Vagina (tissue), 2 donors: Measurements from ENCODE around the gene SLC44A1. TPM values are rescaled to one million over a fixed set of nuclear protein-coding genes. Genes with fewer than 3 reads are reported as not detected.

Experiments used
- DNase-seq, 2 donors: peaks; one replicate each; pipeline ENCODE4 v3.0.0-alpha.2; 2017; ENCODE audit errors: extremely low spot score in 2 of 2
- H3K27ac ChIP-seq: fragments of 200-600 bp; sonication (generic); one replicate; pipeline ENCODE4 v1.5.1; 2019
- H3K27me3 ChIP-seq: fragments of 200-600 bp; sonication (generic); one replicate; pipeline ENCODE4 v1.5.1; 2019
- H3K36me3 ChIP-seq, 2 donors: fragments of 200-600 bp; sonication (generic); one replicate each; pipeline ENCODE4 v1.5.1; 2017 to 2019
- H3K4me1 ChIP-seq: fragments of 200-600 bp; sonication (generic); one replicate; pipeline ENCODE4 v1.5.1; 2019
- H3K4me3 ChIP-seq, 2 donors: fragments of 200-600 bp; sonication (generic); 1 replicate in 1 of 2; 2 replicates in 1 of 2; pipeline ENCODE4 v1.5.1; 2016 to 2019
- H3K9me3 ChIP-seq: fragments of 200-600 bp; sonication (generic); one replicate; pipeline ENCODE4 v1.5.1; 2019
- POLR2A ChIP-seq, 2 donors: fragments of 450-650 bp; IDR thresholded peaks; one replicate each; pipeline ENCODE4 v1.6.1; 2017; ENCODE audit warnings: antibody characterized with exemption in 2 of 2, mild to moderate bottlenecking in 2 of 2, moderate library complexity in 2 of 2
- POLR2AphosphoS5 ChIP-seq, 2 donors: sonication (generic); formaldehyde crosslinking; IDR thresholded peaks; one replicate each; pipeline ENCODE4 v1.9.0; 2017; ENCODE audit warnings: antibody characterized with exemption in 2 of 2, mild to moderate bottlenecking in 2 of 2, low read depth in 1 of 2; ENCODE audit not compliant: insufficient read depth in 1 of 2
- intact Hi-C: fragments of 100-400 bp; cut with DNase I; formaldehyde crosslinking; loops from one replicate; pipeline ENCODE4 v1.15.1; 2023
- total RNA-seq: library from RNA; depleted of rRNA; stranded (reverse); fragments of >200 nt; gene quantifications from one replicate; pipeline ENCODE4 v1.2.3, GENCODE V29; 2016
- TF ChIP-seq, protein P1 (sequence below), 3 experiments: fragments of 450-650 bp in 2 of 3; fragments of 200-600 bp in 1 of 3; sonication (generic) in 1 of 3; IDR thresholded peaks; one replicate each; pipeline ENCODE4 v1.5.1; 2017 to 2019; ENCODE audit warnings: antibody characterized with exemption in 3 of 3, mild to moderate bottlenecking in 2 of 3, moderate library complexity in 2 of 3

SLC44A1 gene
- total RNA-seq, 1 donor from 2014 or later = 67.3 TPM

DNA sequence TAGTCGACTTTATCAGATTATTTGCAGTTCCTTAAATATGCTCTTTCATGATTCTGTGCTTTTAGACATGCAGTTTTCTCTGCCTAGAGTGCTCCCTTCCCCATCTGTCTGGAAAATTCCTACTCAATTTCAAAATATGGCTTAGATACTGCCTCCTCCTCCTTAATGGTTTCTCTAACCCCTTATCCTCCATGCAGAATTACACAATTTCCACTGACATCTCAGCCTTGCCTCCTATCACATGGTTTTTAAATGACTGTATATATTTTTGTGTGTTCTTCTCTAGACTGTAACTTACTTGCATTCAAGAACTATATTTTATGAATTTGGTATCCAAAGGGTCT, 85.2 kb downstream of the SLC44A1 start:
- Histone ChIP-seq H3K36me3 (no peaks in the 10 kb centered on the region), H3K4me3 (no peak overlapping the region), H3K27me3 (no peaks in the 10 kb centered on the region), H3K9me3 (no peaks in the 10 kb centered on the region), H3K4me1 (no peaks in the 10 kb centered on the region), H3K27ac (no peak overlapping the region)
- no peak for DNase-seq
- TF ChIP-seq, protein P1, sequence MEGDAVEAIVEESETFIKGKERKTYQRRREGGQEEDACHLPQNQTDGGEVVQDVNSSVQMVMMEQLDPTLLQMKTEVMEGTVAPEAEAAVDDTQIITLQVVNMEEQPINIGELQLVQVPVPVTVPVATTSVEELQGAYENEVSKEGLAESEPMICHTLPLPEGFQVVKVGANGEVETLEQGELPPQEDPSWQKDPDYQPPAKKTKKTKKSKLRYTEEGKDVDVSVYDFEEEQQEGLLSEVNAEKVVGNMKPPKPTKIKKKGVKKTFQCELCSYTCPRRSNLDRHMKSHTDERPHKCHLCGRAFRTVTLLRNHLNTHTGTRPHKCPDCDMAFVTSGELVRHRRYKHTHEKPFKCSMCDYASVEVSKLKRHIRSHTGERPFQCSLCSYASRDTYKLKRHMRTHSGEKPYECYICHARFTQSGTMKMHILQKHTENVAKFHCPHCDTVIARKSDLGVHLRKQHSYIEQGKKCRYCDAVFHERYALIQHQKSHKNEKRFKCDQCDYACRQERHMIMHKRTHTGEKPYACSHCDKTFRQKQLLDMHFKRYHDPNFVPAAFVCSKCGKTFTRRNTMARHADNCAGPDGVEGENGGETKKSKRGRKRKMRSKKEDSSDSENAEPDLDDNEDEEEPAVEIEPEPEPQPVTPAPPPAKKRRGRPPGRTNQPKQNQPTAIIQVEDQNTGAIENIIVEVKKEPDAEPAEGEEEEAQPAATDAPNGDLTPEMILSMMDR (IDR thresholded peaks at IDR 0.05) = no peak
- TF ChIP-seq POLR2A (IDR thresholded peaks at IDR 0.05) (no peak), POLR2AphosphoS5 (IDR thresholded peaks at IDR 0.05; ENCODE audit: insufficient read depth in 1 of 2, low read depth in 1 of 2) (no peak)
- intact Hi-C loops = no loop called here

GRCh38 chr9:105330201-105330600, 85.8 kb downstream of the SLC44A1 start:
- intact Hi-C loops = no loop called here
- TF ChIP-seq, protein P1 (IDR thresholded peaks at IDR 0.05) = no peak
- no peak for TF ChIP-seq POLR2AphosphoS5 (IDR thresholded peaks at IDR 0.05; ENCODE audit: insufficient read depth in 1 of 2, low read depth in 1 of 2)
- TF ChIP-seq POLR2A (IDR thresholded peaks at IDR 0.05) = no peak
- no peak overlapping the region for H3K27ac ChIP-seq

GRCh38 chr9:105330755-105331154, 86.3 kb downstream of the SLC44A1 start:
- no peak for TF ChIP-seq POLR2A (IDR thresholded peaks at IDR 0.05)
- TF ChIP-seq, protein P1 (IDR thresholded peaks at IDR 0.05) = no peak
- TF ChIP-seq POLR2AphosphoS5 (IDR thresholded peaks at IDR 0.05; ENCODE audit: insufficient read depth in 1 of 2, low read depth in 1 of 2) = no peak
- Histone ChIP-seq H3K27me3 (no peaks in the 10 kb centered on the region), H3K36me3 (no peaks in the 10 kb centered on the region), H3K27ac (no peak overlapping the region), H3K4me3 (no peak overlapping the region), H3K9me3 (no peaks in the 10 kb centered on the region), H3K4me1 (no peaks in the 10 kb centered on the region)
- DNase-seq = no peak
- intact Hi-C loops = no loop called here

More at GRCh38 chr9:105330201-105330600, 85.8 kb downstream of the SLC44A1 start:
- DNase-seq = no peak
- Histone ChIP-seq H3K9me3 (no peaks in the 10 kb centered on the region), H3K4me3 (no peak overlapping the region), H3K36me3 (no peaks in the 10 kb centered on the region), H3K27me3 (no peaks in the 10 kb centered on the region), H3K4me1 (no peaks in the 10 kb centered on the region)

DNA sequence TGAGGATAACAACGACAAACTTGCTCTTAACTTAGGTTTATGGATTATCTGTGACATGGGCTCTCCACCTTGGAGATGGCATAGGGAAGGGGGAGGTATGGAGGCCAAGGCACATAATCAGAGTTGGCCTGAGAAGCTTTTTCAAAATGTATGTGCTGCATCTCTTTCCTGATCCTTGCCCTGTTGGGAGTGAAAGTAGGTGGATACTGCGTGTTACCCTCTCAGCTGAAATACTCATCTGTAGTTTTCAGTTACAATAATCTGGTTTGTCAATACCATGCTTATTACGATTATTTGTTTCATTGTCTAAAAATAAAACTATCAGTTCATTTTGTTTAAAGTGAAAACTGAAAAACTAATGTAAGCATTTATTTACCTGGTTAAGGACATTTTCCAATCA, 86.7 kb downstream of the SLC44A1 start:
- H3K27me3 ChIP-seq = no peaks in the 10 kb centered on the region
- no peak for DNase-seq
- no peak for TF ChIP-seq POLR2A (IDR thresholded peaks at IDR 0.05)
- no peak for TF ChIP-seq POLR2AphosphoS5 (IDR thresholded peaks at IDR 0.05; ENCODE audit: insufficient read depth in 1 of 2, low read depth in 1 of 2)
- TF ChIP-seq, protein P1 (IDR thresholded peaks at IDR 0.05) = no peak
- H3K36me3 ChIP-seq = no peaks in the 10 kb centered on the region
- intact Hi-C loops = no loop called here
- H3K4me3 ChIP-seq = no peak overlapping the region
- H3K4me1 ChIP-seq = no peaks in the 10 kb centered on the region
- no peak overlapping the region for H3K27ac ChIP-seq
- H3K9me3 ChIP-seq = no peaks in the 10 kb centered on the region

- no peaks in the 10 kb centered on the region for H3K27me3 ChIP-seq
- no peak for DNase-seq
- H3K4me1 ChIP-seq = no peaks in the 10 kb centered on the region
- H3K27ac ChIP-seq = no peak overlapping the region
- H3K9me3 ChIP-seq = no peaks in the 10 kb centered on the region
- intact Hi-C loops = no loop called here
- peaks cover 0 to 5% of the 10 kb centered on the region in 2 donors for H3K36me3 ChIP-seq
- H3K4me3 ChIP-seq = no peak overlapping the region
- TF ChIP-seq, protein P1 (IDR thresholded peaks at IDR 0.05) = no peak
- TF ChIP-seq POLR2AphosphoS5 (IDR thresholded peaks at IDR 0.05; ENCODE audit: insufficient read depth in 1 of 2, low read depth in 1 of 2) (no peak), POLR2A (IDR thresholded peaks at IDR 0.05) (no peak)
Measured at GRCh38 chr9:105331755-105332154, 87.3 kb downstream of the SLC44A1 start.
